OCI-LY7 (cell line): ENCODE data around the gene PSMB10. TPM values are rescaled to one million over a fixed set of nuclear protein-coding genes. Genes with fewer than 3 reads are reported as not detected.
A peak's percentile ranks its signal among the peaks of the same experiment; 100 is the strongest.

Experiments
- BruUV-seq: library from RNA; stranded (reverse); fragments of 400-500 nt; replicated peaks from 2 replicates; lab custom pipeline; 2021; lab: Mats Ljungman, UMichigan
- CTCF ChIA-PET: fragments of 300-600 bp; sonication (Branson Sonifier 250); formaldehyde crosslinking; loops from one replicate; lab custom pipeline; 2022; ENCODE audit warnings: antibody characterized with exemption; ENCODE audit not compliant: unreplicated experiment; lab: Charles Lee
- POLR2A ChIA-PET: fragments of 300-600 bp; sonication (Branson Sonifier 250); formaldehyde crosslinking; loops from one replicate; lab custom pipeline; 2022; ENCODE audit warnings: antibody characterized with exemption; lab: Charles Lee
- DNase-seq: peaks from one replicate; pipeline ENCODE4 v3.0.0-alpha.2; 2015; ENCODE audit warnings: low spot score
- H2AFZ ChIP-seq: fragments of 200-600 bp; sonication (generic), shearing (Covaris generic); 2 replicates; pipeline ENCODE4 v1.6.1; 2014; ENCODE audit warnings: mild to moderate bottlenecking, antibody characterized with exemption, low read length, moderate library complexity
- H3K27ac ChIP-seq: fragments of 200-600 bp; sonication (generic); 2 replicates; pipeline ENCODE4 v1.5.1; 2014; ENCODE audit warnings: mixed run types, low read depth, mild to moderate bottlenecking, moderate library complexity, low read length, inconsistent platforms; ENCODE audit not compliant: poor library complexity, severe bottlenecking
- H3K36me3 ChIP-seq: fragments of 200-600 bp; sonication (generic); 2 replicates; pipeline ENCODE4 v1.6.1; 2014; ENCODE audit warnings: mild to moderate bottlenecking, antibody characterized with exemption, low read length, moderate library complexity, mixed read lengths; ENCODE audit not compliant: insufficient read depth
- H3K4me1 ChIP-seq: fragments of 200-600 bp; sonication (generic); 2 replicates; pipeline ENCODE4 v1.5.1; 2014; ENCODE audit warnings: mild to moderate bottlenecking, low read length; ENCODE audit not compliant: insufficient read depth, poor library complexity, severe bottlenecking
- H3K4me2 ChIP-seq: fragments of 200-600 bp; sonication (generic); 2 replicates; pipeline ENCODE4 v1.6.1; 2014; ENCODE audit warnings: mild to moderate bottlenecking, low read length
- H3K4me3 ChIP-seq: fragments of 200-600 bp; sonication (generic); 2 replicates; pipeline ENCODE4 v1.5.1; 2014; ENCODE audit warnings: mild to moderate bottlenecking, low read depth, low read length; ENCODE audit not compliant: poor library complexity, severe bottlenecking
- H3K79me2 ChIP-seq: fragments of 200-600 bp; sonication (generic); 2 replicates; pipeline ENCODE4 v1.6.1; 2016; ENCODE audit warnings: low read depth, mild to moderate bottlenecking, low read length, moderate library complexity, mixed read lengths; ENCODE audit not compliant: insufficient read depth
- H3K9me2 ChIP-seq: fragments of 200-600 bp; sonication (generic); 2 replicates; pipeline ENCODE4 v1.6.1; 2016; ENCODE audit warnings: mild to moderate bottlenecking, low read length, mixed read lengths; ENCODE audit not compliant: insufficient read depth
- H3K9me3 ChIP-seq: fragments of 200-600 bp; sonication (generic); 2 replicates; pipeline ENCODE4 v1.6.1; 2014; ENCODE audit warnings: mild to moderate bottlenecking, mixed run types, low read length, mixed read lengths
- H4K20me1 ChIP-seq: fragments of 200-600 bp; sonication (generic); 2 replicates; pipeline ENCODE4 v1.6.1; 2014; ENCODE audit warnings: mild to moderate bottlenecking, antibody characterized with exemption, low read length, moderate library complexity, mixed read lengths; ENCODE audit not compliant: insufficient read depth
- EZH2phosphoT487 ChIP-seq: fragments of 200-600 bp; sonication (generic); IDR thresholded peaks from 2 replicates; pipeline ENCODE4 v1.6.1; 2018; ENCODE audit warnings: low read depth, borderline replicate concordance, mild to moderate bottlenecking, mixed run types, antibody characterized with exemption, low read length, moderate library complexity, mixed read lengths
- intact Hi-C: fragments of 100-400 bp; cut with micrococcal nuclease; formaldehyde crosslinking; loops from one replicate; pipeline ENCODE4 v1.10.0; 2022; ENCODE audit not compliant: unreplicated experiment
- total RNA-seq, 2 experiments: library from RNA; depleted of rRNA in 1 of 2; stranded (reverse); fragments of >200 nt in 1 of 2; shearing (Covaris generic) in 1 of 2; gene quantifications; 2 replicates each; pipeline ENCODE4 v1.2.3, GENCODE V29; 2014 to 2022
- TF ChIP-seq, protein P1 (sequence below): fragments of 200-600 bp; sonication (generic); conservative IDR thresholded peaks from 2 replicates; pipeline ENCODE4 v1.5.1; 2014; ENCODE audit warnings: mild to moderate bottlenecking, antibody characterized with exemption, low read length, moderate library complexity, mixed read lengths

Gene PSMB10
- total RNA-seq, 2 experiments from 2014 or later: 89.9 to 179 TPM

DNA sequence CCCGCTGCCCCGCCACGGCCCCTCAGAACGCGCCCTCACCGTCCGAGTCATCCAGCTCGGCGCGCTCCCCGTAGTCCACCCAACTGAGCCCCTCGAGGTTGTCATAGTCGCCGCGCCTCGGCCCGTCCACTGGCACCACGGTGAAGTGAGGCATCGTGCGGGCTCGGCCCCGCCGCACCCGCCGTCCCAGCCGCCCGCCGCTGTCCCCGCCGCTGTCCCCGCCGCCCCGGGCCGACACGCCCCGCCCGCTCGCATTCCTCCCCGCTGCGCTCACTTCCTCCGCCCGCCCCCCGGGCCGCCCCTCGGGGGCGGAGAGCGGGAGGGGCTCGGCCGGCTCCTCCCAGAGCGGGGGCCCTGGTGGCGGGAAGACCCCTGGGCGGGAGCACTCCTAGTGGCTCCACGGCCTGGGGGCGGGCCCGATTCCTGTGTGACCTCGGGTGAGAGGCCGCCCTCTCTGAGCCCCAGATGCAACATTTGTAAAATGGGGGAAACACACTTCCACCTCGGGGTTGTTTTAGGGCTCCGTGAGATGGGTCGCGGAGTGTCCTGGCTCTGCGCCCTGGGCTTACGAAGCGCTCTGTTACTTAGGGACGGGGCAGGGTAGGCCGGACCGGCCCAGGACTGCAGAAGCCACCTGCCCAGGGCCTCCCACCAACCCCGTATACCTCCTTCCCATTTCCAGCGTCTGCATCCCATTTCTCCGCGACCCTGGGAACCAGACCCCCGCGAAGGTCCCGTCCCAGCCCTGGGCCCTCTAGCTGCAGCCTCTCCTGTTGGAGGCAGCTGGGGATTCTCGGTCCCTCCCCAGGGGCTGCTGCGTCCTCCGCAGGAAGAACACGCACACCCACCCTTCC lies 32.0 kb upstream of the PSMB10 start, which contains the start of gene SLC12A4:
TSS of gene SLC12A4 (minus strand) at position 238 of the 854 bp plus-strand sequence. CDS start at position 154, 84 bp downstream.
- no TSS peak for BruUV-seq
- H3K79me2 ChIP-seq: no peaks in the 10 kb centered on the region
- peak within 1 kb of the TSS; percentile 84 for H3K4me2 ChIP-seq
- DNase-seq: peak; percentile 89
- no peaks in the 10 kb centered on the region for H3K9me3 ChIP-seq
- peak within 1 kb of the TSS; percentile 86 for H3K4me3 ChIP-seq
- CTCF ChIA-PET: no interaction called here
- POLR2A ChIA-PET: no interaction called here
- H3K4me1 ChIP-seq: peaks cover 34% of the 10 kb centered on the region
- H4K20me1 ChIP-seq: no peaks in the 10 kb centered on the region
- no peak within 1 kb of the TSS for H3K27ac ChIP-seq
- no peaks in the 10 kb centered on the region for H3K9me2 ChIP-seq
- no peak for TF ChIP-seq EZH2phosphoT487
- TF ChIP-seq, protein P1, sequence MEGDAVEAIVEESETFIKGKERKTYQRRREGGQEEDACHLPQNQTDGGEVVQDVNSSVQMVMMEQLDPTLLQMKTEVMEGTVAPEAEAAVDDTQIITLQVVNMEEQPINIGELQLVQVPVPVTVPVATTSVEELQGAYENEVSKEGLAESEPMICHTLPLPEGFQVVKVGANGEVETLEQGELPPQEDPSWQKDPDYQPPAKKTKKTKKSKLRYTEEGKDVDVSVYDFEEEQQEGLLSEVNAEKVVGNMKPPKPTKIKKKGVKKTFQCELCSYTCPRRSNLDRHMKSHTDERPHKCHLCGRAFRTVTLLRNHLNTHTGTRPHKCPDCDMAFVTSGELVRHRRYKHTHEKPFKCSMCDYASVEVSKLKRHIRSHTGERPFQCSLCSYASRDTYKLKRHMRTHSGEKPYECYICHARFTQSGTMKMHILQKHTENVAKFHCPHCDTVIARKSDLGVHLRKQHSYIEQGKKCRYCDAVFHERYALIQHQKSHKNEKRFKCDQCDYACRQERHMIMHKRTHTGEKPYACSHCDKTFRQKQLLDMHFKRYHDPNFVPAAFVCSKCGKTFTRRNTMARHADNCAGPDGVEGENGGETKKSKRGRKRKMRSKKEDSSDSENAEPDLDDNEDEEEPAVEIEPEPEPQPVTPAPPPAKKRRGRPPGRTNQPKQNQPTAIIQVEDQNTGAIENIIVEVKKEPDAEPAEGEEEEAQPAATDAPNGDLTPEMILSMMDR: no peak
- H2AFZ ChIP-seq: peak within 1 kb of the TSS; percentile 85
- no peaks in the 10 kb centered on the region for H3K36me3 ChIP-seq
- intact Hi-C loops: loop anchor here (1.0 to 2.0 kb wide), 2 partner anchors 25 to 72 kb away; no protein-coding TSS in a partner anchor

DNA sequence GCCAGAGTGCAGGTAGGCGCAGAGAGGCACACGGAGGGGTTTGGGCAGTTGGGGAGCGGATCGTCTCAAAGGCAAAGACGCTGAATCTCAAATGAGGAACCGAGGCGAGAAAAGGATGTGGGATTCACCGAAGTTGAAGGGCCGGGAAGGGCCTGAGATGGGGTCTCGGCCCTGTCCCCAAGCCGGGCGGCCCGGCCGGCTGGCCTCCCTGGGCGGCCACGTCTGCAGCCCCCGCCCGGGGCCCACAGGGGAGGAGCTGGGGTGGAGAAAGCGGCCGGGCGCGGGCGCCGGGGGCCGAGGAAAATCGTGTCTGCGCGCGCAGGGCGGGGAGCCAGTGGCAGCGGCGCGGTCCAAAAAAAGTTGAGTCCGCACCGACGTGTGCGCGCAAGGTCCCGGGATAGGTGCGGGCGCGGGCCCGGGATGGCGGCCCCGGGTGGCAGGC lies 31.3 kb upstream of the PSMB10 start:
- intact Hi-C loops: loop anchor here (1.0 to 2.0 kb wide), 2 partner anchors 25 to 73 kb away; no protein-coding TSS in a partner anchor
- Histone ChIP-seq H3K27ac (no peak overlapping the region), H3K79me2 (no peaks in the 10 kb centered on the region), H4K20me1 (no peaks in the 10 kb centered on the region), H3K4me3 (peak overlapping the region; percentile 86), H2AFZ (peak overlapping the region; percentile 85), H3K4me2 (peak overlapping the region; percentile 84), H3K4me1 (peaks cover 34% of the 10 kb centered on the region), H3K9me2 (no peaks in the 10 kb centered on the region), H3K9me3 (no peaks in the 10 kb centered on the region), H3K36me3 (no peaks in the 10 kb centered on the region)
- peak; percentile 41 for DNase-seq
- TF ChIP-seq, protein P1: no peak
- no peak for TF ChIP-seq EZH2phosphoT487
- POLR2A ChIA-PET: no interaction called here
- no TSS peak for BruUV-seq
- CTCF ChIA-PET: no interaction called here
